ENCODE results near the gene ASPRV1. TPM values are rescaled to one million over a fixed set of nuclear protein-coding genes. Genes with fewer than 3 reads are reported as not detected.

Gene ASPRV1
- 4.3 TPM for total RNA-seq

DNA sequence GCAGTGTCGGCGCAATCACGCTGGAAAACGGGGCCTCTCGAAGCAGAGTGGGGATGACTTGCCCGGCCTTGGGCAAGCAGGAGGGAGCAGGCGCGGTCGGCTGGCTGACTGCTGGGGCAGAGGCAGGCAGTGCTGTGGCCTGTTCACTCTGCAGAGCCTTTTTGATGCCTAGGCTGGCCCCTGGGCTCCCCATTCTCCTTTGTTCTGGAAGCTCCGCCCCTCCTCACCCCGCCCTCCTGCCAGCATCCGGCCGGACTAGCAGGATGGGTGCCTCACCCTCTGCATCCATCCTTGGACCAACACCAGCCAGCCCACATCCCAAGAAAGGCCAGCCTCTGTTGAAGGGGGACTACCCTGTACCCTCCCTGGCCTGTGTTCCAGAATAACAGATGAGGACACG, at the start of gene ASPRV1:
TSS of gene ASPRV1 (minus strand) at position 136 of the 400 bp plus-strand sequence. CDS start 195 bp downstream, outside the sequence.
- Histone ChIP-seq H3K4me3 (no peak within 1 kb of the TSS), H3K36me3 (no peaks in the 10 kb centered on the region), H3K4me1 (no peaks in the 10 kb centered on the region), H3K9me3 (no peaks in the 10 kb centered on the region), H3K27ac (no peak within 1 kb of the TSS), H3K27me3 (no peaks in the 10 kb centered on the region)
- TF ChIP-seq, protein P1, sequence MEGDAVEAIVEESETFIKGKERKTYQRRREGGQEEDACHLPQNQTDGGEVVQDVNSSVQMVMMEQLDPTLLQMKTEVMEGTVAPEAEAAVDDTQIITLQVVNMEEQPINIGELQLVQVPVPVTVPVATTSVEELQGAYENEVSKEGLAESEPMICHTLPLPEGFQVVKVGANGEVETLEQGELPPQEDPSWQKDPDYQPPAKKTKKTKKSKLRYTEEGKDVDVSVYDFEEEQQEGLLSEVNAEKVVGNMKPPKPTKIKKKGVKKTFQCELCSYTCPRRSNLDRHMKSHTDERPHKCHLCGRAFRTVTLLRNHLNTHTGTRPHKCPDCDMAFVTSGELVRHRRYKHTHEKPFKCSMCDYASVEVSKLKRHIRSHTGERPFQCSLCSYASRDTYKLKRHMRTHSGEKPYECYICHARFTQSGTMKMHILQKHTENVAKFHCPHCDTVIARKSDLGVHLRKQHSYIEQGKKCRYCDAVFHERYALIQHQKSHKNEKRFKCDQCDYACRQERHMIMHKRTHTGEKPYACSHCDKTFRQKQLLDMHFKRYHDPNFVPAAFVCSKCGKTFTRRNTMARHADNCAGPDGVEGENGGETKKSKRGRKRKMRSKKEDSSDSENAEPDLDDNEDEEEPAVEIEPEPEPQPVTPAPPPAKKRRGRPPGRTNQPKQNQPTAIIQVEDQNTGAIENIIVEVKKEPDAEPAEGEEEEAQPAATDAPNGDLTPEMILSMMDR (IDR thresholded peaks at IDR 0.05): no peak
- no peak for DNase-seq (ENCODE audit: low spot score in 2 of 2)
- intact Hi-C loops (cut with DNase I): no loop called here

DNA sequence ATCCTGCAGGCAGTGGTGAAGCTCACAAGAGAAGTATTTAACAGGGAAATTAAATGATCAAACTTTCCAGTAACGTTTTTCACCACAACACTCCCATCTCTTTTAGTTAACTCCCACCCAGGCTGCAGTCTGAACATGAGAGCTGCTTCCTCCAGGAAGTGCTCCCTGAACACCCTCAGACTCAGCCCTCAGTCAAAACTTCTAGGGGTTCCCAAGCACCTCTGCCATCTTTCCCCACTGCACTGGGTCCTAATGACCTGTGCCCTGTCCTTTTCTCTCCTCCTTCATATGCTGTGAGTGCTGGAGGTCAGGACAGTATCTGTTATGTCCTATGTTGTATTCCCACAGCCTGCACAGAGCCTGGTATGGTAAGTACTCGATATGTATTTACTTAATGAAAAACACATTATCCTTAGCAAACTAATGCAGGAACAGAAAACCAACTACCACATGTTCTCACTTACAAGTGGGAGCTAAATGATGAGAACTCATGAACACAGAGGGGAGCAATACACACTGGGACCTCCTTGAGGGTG, 49.2 kb upstream of the ASPRV1 start:
- TF ChIP-seq, protein P1 (IDR thresholded peaks at IDR 0.05): no peak

DNA sequence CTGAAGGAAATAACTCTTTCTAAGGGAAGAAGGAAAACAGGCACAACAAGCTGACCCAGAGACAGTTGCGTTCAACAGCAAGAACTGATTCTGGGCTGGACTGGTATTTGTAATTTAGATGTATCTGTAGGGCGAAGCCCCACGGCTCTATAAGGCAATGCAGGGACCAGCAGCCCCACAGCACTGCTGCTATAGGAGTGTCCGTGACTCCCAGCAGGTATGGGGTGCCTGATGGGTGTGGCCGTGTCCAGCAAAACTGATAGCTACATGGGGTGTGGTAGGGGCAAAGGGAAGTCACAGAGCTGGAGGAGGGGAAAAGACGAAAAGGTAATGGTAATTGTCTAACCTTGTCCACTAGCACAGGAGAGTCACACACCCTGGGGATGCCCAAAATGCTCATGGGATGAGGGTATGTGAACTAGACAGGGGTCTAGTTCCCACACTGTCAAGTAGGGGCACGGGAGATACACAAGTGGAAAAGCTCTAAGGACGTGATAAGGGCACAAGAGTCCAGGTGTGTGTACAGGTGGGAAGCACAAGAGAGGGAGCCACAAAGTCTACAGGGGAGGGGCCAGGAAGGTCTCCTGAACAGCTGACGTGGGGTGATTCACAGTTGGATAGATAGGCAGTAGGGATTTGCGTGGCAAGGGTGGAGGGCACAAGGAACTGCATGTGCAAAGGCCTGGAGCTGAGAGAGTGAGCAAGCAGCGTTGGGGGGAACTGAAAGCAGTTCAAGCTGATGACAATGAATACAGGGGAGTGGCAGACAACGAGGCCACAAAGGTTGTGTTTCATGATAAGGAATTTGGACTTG, 48.5 kb upstream of the ASPRV1 start:
- intact Hi-C loops (cut with DNase I): no loop called here
- H3K36me3 ChIP-seq: peaks cover 0 to 3% of the 10 kb centered on the region in 2 donors
- H3K4me1 ChIP-seq: no peaks in the 10 kb centered on the region
- peak in 1 of 2 donors; percentile 35 for DNase-seq (ENCODE audit: low spot score in 2 of 2)
- TF ChIP-seq, protein P1 (IDR thresholded peaks at IDR 0.05): no peak
- no peaks in the 10 kb centered on the region for H3K9me3 ChIP-seq
- no peak overlapping the region for H3K4me3 ChIP-seq
- H3K27me3 ChIP-seq: no peaks in the 10 kb centered on the region
- no peak overlapping the region for H3K27ac ChIP-seq

More for the DNA sequence above, 49.2 kb upstream of the ASPRV1 start:
- intact Hi-C loops (cut with DNase I): no loop called here
- H3K36me3 ChIP-seq: peaks cover 0 to 4% of the 10 kb centered on the region in 2 donors
- no peaks in the 10 kb centered on the region for H3K4me1 ChIP-seq
- no peak overlapping the region for H3K27ac ChIP-seq
- no peaks in the 10 kb centered on the region for H3K9me3 ChIP-seq
- no peak for DNase-seq (ENCODE audit: low spot score in 2 of 2)
- no peak overlapping the region for H3K4me3 ChIP-seq
- no peaks in the 10 kb centered on the region for H3K27me3 ChIP-seq

- Histone ChIP-seq H3K4me1 (no peaks in the 10 kb centered on the region), H3K9me3 (no peaks in the 10 kb centered on the region), H3K27me3 (no peaks in the 10 kb centered on the region), H3K27ac (no peak overlapping the region), H3K36me3 (peaks cover 0 to 3% of the 10 kb centered on the region in 2 donors), H3K4me3 (no peak overlapping the region)
- intact Hi-C loops (cut with DNase I): no loop called here
- TF ChIP-seq, protein P1 (IDR thresholded peaks at IDR 0.05): no peak
- DNase-seq (ENCODE audit: low spot score in 2 of 2): no peak
Measured at GRCh38 chr2:70008290-70008689, 46.9 kb upstream of the ASPRV1 start.

DNA sequence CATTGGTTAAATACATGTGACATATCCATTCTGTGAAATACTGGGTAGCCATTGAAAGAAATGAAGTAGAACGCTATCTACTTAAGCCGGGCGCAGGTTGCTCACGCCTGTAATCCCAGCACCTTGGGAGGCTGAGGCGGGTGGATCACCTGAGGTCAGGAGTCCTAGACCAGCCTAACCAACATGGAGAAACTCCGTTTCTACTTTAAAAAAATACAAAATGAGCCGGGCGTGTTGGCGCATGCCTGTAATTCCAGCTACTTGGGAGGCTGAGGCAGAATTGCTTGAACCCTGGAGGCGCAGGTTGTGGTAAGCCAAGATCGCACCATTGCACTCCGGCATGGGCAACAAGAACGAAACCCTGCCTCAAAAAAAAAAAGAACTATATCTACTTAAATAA, 45.7 kb upstream of the ASPRV1 start:
- TF ChIP-seq, protein P1 (IDR thresholded peaks at IDR 0.05): no peak
- H3K27ac ChIP-seq: no peak overlapping the region
- no peak overlapping the region for H3K4me3 ChIP-seq
- H3K36me3 ChIP-seq: peaks cover 0 to 3% of the 10 kb centered on the region in 2 donors
- no peak for DNase-seq (ENCODE audit: low spot score in 2 of 2)
- H3K4me1 ChIP-seq: no peaks in the 10 kb centered on the region
- no peaks in the 10 kb centered on the region for H3K27me3 ChIP-seq
- intact Hi-C loops (cut with DNase I): no loop called here
- no peaks in the 10 kb centered on the region for H3K9me3 ChIP-seq

Measured in ascending aorta (tissue), 2 donors.